Progenitor cell of endocrine pancreas (in vitro differentiated cells): Measurements from ENCODE around the gene RAB31. TPM values are rescaled to one million over a fixed set of nuclear protein-coding genes. Genes with fewer than 3 reads are reported as not detected.

ENCODE experiments used
- DNase-seq: peaks from one replicate; pipeline ENCODE4 v3.0.0; 2021; ENCODE audit warnings: low spot score; ENCODE audit not compliant: unreplicated experiment
- H3K27ac Mint-ChIP-seq: 2 replicates; pipeline ENCODE4 v1.8.0; 2021; ENCODE audit warnings: mild to moderate bottlenecking, moderate library complexity, mixed read lengths
- H3K27me3 Mint-ChIP-seq: 2 replicates; pipeline ENCODE4 v1.8.0; 2021; ENCODE audit warnings: mixed read lengths
- H3K36me3 Mint-ChIP-seq: 2 replicates; pipeline ENCODE4 v1.8.0; 2022; ENCODE audit warnings: mixed read lengths; ENCODE audit not compliant: insufficient read depth
- H3K4me1 Mint-ChIP-seq: 2 replicates; pipeline ENCODE4 v1.8.0; 2021; ENCODE audit warnings: low read depth, mixed read lengths
- H3K4me3 Mint-ChIP-seq: 2 replicates; pipeline ENCODE4 v1.8.0; 2021; ENCODE audit warnings: low read depth, mild to moderate bottlenecking, moderate library complexity, mixed read lengths
- H3K9me3 Mint-ChIP-seq: 2 replicates; pipeline ENCODE4 v1.8.0; 2021; ENCODE audit warnings: low read depth, mixed read lengths
- total RNA-seq: library from RNA; stranded (reverse); gene quantifications from 2 replicates; pipeline ENCODE4 v1.2.1, GENCODE V29; 2021
- TF ChIP-seq, protein P1 (sequence below): fragments of 200-600 bp; sonication (generic); IDR thresholded peaks from one replicate; pipeline ENCODE4 v1.5.0; 2021; ENCODE audit warnings: antibody characterized with exemption, mild to moderate bottlenecking; ENCODE audit not compliant: unreplicated experiment

Gene RAB31
- total RNA-seq, 1 donor from 2014 or later, result 2.9 TPM

DNA sequence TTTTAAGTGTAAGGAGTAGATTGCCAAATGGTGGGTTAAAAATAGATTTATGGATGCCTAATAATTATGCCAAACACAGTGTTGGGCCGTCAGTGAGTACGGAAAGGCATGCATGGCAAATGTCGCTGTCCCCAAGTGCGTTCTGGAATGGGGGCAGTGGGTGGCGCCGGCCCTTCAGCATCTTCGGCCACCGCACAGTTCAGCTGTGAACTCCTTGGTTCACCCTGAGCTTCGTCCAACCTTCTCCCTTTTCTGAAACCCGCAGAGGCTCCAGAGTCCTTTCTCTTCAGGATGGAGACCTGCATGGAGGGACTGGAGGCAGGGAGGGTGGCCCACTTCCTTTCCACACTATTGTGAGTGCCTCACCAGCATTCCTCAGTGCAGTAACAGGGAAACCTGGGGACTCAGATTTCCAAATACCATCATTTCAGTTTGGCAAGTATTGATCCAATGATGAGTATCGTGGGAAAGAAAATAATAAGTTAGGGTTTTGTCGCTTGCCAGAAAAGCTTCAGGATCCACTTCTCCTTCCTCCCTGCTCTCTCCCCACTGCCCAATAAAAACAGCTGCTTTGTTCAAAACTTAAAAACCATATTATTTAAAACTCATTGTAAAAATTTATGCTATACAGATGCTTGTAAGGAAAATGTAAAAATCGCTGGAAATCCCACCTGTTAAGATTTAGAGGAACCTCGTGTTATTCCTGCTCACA lies 103.0 kb downstream of the RAB31 start:
- Mint-ChIP-seq H3K4me1 (peaks cover 12% of the 10 kb centered on the region), H3K27me3 (no peaks in the 10 kb centered on the region), H3K4me3 (no peak overlapping the region), H3K36me3 (no peaks in the 10 kb centered on the region), H3K27ac (no peak overlapping the region), H3K9me3 (no peaks in the 10 kb centered on the region)
- no peak for DNase-seq
- TF ChIP-seq, protein P1, sequence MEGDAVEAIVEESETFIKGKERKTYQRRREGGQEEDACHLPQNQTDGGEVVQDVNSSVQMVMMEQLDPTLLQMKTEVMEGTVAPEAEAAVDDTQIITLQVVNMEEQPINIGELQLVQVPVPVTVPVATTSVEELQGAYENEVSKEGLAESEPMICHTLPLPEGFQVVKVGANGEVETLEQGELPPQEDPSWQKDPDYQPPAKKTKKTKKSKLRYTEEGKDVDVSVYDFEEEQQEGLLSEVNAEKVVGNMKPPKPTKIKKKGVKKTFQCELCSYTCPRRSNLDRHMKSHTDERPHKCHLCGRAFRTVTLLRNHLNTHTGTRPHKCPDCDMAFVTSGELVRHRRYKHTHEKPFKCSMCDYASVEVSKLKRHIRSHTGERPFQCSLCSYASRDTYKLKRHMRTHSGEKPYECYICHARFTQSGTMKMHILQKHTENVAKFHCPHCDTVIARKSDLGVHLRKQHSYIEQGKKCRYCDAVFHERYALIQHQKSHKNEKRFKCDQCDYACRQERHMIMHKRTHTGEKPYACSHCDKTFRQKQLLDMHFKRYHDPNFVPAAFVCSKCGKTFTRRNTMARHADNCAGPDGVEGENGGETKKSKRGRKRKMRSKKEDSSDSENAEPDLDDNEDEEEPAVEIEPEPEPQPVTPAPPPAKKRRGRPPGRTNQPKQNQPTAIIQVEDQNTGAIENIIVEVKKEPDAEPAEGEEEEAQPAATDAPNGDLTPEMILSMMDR, result peak; percentile 9

DNA sequence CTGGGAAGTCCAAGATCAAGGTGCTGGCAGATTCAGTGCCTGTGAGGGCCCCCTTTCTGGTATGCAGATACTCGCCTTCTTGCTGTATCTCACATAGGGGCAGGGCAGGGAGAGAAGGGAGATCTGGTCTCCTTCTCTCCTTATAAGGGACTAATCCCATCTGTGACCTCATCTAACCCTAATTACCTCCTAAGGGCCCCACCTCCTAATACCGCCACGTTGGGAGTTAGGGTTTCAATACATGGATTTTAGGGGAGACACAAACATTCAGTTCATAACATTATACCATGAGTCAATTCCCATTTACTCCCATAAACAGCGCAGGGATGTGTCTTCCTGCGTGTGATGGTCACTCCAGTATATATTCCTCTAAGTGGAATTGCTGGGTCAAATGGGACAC lies 103.9 kb downstream of the RAB31 start:
- Mint-ChIP-seq H3K9me3 (no peaks in the 10 kb centered on the region), H3K4me3 (no peak overlapping the region), H3K27me3 (no peaks in the 10 kb centered on the region), H3K4me1 (peaks cover 12% of the 10 kb centered on the region), H3K27ac (no peak overlapping the region), H3K36me3 (no peaks in the 10 kb centered on the region)
- DNase-seq, result no peak
- TF ChIP-seq, protein P1, result no peak

DNA sequence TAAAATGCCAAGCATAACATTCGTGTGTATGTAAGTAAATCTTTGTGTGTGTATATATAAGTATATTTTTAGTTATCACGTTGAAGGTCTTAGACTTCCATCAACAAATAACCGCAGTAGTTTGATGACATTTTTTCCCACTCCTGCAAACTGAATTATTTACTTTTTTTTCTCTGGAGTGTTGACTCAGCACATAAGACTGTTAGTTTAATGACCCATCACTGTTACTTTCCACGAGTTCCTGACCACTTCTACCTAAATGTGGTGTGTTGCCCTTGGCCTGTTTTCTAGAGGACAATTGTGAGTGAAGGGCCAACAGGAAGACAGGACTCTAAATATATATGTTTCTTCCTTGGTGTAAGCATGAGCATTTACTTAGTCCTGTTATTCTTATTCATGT lies 106.3 kb downstream of the RAB31 start:
- Mint-ChIP-seq H3K4me3 (no peak overlapping the region), H3K9me3 (peaks cover 11% of the 10 kb centered on the region), H3K27me3 (no peaks in the 10 kb centered on the region), H3K27ac (no peak overlapping the region), H3K4me1 (peaks cover 5% of the 10 kb centered on the region), H3K36me3 (no peaks in the 10 kb centered on the region)
- no peak for DNase-seq
- TF ChIP-seq, protein P1, result no peak

DNA sequence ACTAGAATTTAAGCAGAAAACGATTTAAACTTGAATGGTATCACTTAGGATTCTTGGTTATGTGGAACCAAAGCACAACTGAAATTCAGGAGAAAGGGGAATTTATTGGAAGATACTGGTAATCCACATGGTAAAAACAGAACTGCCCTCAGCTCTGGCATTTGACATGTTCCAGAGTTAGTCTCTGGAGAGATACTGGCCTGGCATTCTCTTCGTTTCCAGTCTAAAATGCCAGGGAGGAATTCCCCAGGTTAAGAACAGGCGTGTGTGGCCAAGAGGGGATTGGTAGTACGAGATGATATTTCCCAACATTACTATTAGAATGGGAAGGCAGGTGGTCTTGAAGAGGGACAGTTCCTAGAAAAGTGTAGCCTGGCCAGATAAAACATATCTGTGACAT lies 109.2 kb downstream of the RAB31 start:
- Mint-ChIP-seq H3K36me3 (no peaks in the 10 kb centered on the region), H3K4me3 (no peak overlapping the region), H3K9me3 (peaks cover 14% of the 10 kb centered on the region), H3K4me1 (peaks cover 4% of the 10 kb centered on the region), H3K27ac (no peak overlapping the region), H3K27me3 (no peaks in the 10 kb centered on the region)
- no peak for DNase-seq
- TF ChIP-seq, protein P1, result no peak

DNA sequence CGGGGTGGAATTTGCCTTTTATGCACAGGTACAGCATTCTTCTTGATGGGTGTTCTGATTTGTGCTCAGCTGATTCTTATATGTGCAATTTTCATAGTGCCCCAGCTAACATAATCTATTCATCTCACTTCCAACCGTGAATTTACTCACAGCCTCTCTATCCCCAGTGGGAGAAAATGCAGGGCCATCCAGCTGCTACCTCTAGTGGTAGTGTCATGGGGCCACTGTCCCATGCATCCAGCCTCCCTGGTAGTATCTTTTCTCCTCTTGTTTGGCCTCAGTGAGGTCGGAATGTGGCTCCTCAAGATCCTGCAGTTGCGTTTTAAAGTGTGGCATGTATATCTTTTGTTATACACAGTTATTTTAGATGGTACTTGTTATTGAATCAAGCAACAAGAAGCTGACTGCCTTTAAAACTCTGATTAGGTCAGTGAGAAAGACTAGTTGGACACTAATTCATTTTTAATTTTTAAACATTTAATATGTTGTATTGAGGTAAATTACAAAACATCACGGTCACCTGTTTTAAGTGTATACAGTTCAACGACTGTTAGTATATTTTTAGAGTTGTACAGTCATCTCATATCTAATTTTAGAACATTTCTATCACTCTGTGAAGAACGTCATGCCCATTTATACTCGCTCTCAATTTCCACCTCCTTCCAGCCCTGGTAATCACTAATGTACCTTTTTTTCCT lies 109.8 kb downstream of the RAB31 start:
- DNase-seq, result no peak
- Mint-ChIP-seq H3K27me3 (no peaks in the 10 kb centered on the region), H3K27ac (no peak overlapping the region), H3K4me3 (no peak overlapping the region), H3K36me3 (no peaks in the 10 kb centered on the region), H3K4me1 (peaks cover 4% of the 10 kb centered on the region), H3K9me3 (peaks cover 14% of the 10 kb centered on the region)
- TF ChIP-seq, protein P1, result no peak
